ENCODE measurements around the gene ZNF142.

The ZNF142 gene

DNA sequence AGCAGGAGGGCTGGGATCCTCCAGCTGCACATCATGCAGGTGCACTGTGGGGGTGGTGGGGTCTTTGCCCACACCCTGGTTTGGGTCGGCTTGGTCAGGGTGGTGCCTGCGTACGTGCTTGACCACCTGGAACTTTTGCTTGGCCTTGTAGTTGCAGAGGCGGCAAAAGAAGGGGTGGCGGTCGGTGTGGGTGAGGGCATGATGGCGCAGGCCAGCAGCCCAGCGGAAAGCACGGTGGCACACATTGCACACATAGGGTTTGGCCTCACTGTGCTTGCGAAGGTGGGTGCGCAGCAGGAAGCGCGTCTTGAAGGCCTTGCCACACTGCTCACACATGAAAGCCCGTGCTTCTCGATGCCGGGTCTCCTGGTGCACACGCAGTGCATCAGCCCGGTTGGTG lies 21.1 kb downstream of the ZNF142 start:
- TF ChIP-seq, protein P1, sequence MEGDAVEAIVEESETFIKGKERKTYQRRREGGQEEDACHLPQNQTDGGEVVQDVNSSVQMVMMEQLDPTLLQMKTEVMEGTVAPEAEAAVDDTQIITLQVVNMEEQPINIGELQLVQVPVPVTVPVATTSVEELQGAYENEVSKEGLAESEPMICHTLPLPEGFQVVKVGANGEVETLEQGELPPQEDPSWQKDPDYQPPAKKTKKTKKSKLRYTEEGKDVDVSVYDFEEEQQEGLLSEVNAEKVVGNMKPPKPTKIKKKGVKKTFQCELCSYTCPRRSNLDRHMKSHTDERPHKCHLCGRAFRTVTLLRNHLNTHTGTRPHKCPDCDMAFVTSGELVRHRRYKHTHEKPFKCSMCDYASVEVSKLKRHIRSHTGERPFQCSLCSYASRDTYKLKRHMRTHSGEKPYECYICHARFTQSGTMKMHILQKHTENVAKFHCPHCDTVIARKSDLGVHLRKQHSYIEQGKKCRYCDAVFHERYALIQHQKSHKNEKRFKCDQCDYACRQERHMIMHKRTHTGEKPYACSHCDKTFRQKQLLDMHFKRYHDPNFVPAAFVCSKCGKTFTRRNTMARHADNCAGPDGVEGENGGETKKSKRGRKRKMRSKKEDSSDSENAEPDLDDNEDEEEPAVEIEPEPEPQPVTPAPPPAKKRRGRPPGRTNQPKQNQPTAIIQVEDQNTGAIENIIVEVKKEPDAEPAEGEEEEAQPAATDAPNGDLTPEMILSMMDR (IDR thresholded peaks at IDR 0.05; ENCODE audit: low read depth, low read length) = no peak
- no peak overlapping the region for H3K4me3 ChIP-seq (ENCODE audit: low read depth, low read length)

DNA sequence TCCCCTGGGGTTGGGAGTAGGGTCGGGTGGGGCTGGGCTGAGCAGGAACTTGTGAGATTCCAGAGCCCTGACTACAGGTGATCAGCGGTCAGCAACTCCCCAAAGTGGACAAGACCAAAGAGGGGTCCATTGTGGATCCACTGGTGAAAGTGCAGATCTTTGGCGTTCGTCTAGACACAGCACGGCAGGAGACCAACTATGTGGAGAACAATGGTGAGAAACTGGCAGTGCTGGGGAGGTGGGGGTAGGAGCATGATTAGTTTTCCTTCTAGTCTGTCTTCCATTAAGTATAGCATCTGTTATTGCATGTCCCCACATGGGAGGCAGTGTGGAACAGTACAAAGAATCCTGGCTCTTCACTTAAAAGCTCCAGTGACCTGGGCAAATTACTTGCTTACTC lies 23.7 kb downstream of the ZNF142 start:
- H3K4me3 ChIP-seq (ENCODE audit: low read depth, low read length) = no peak overlapping the region
- TF ChIP-seq, protein P1 (IDR thresholded peaks at IDR 0.05; ENCODE audit: low read depth, low read length) = no peak

DNA sequence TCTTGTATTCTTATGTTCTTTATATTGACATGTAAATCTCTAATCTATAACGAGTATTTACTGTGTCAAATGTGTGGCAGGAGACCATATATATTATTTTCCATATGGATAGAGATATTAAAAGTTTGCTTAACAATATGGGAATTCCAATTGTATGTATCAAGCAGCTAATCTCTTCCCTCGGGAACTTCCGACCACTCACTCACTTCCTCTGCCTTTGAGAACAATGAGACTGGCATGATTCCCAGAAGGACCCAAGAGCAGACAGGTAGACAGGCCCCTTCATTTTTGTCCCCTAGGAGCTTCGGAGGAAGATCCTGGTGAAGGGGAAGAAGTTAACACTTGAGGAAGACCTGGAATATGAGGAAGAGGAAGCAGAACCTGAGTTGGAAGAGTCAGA lies 27.6 kb downstream of the ZNF142 start:
- H3K4me3 ChIP-seq (ENCODE audit: low read depth, low read length) = no peak overlapping the region
- TF ChIP-seq, protein P1 (IDR thresholded peaks at IDR 0.05; ENCODE audit: low read depth, low read length) = no peak

DNA sequence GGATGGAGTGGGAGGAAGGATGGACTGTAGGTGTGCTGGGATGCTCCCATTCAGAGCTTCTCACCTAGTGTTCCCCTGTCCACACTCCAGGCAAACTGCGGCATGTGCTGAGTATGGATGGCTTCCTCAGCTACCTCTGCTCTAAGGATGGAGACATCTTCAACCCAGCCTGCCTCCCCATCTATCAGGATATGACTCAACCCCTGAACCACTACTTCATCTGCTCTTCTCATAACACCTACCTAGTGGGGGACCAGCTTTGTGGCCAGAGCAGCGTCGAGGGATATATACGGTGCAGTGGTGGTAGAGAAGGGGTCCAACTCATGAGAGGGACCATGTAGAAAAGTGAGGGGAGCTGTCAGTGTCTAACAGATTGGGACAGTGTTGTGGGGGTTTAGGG lies 31.5 kb downstream of the ZNF142 start:
- no peak overlapping the region for H3K4me3 ChIP-seq (ENCODE audit: low read depth, low read length)
- TF ChIP-seq, protein P1 (IDR thresholded peaks at IDR 0.05; ENCODE audit: low read depth, low read length) = no peak

DNA sequence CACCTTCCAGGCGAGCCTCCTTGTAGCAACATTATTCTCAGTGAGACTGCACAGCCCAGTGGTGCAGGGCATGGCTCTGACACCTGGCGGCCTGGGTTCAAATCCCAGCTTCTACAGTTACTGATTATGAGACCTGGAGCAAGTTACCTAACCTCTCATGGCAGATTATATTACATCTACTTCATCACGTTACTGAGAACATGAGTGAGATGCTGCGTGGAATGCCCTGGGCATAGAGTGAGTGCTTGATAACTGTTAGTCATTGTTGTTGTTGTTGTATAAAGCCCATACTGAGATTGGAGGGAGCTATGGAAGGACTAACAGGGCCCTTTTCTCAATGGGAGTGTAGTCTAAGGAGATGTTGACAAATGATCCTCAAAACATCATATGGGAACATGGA lies 33.1 kb downstream of the ZNF142 start:
- no peak overlapping the region for H3K4me3 ChIP-seq (ENCODE audit: low read depth, low read length)
- TF ChIP-seq, protein P1 (IDR thresholded peaks at IDR 0.05; ENCODE audit: low read depth, low read length) = no peak

DNA sequence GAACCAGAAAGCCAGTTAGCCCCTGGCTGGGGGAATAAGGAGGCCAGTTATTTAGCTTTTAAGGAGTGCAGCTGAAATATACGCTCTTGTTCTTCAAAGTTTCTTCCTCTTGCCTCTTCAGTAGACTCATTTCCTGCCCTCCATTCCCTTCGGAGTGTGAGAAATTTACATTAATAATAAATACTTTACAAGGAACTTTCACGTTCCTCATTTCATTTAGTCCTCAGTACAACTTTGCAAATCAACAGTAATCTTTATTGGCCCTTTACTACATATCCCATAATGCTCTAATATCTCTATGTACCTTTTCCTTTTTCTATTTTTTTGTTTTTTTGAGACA lies 36.1 kb downstream of the ZNF142 start:
- no peak overlapping the region for H3K4me3 ChIP-seq (ENCODE audit: low read depth, low read length)
- TF ChIP-seq, protein P1 (IDR thresholded peaks at IDR 0.05; ENCODE audit: low read depth, low read length) = no peak

DNA sequence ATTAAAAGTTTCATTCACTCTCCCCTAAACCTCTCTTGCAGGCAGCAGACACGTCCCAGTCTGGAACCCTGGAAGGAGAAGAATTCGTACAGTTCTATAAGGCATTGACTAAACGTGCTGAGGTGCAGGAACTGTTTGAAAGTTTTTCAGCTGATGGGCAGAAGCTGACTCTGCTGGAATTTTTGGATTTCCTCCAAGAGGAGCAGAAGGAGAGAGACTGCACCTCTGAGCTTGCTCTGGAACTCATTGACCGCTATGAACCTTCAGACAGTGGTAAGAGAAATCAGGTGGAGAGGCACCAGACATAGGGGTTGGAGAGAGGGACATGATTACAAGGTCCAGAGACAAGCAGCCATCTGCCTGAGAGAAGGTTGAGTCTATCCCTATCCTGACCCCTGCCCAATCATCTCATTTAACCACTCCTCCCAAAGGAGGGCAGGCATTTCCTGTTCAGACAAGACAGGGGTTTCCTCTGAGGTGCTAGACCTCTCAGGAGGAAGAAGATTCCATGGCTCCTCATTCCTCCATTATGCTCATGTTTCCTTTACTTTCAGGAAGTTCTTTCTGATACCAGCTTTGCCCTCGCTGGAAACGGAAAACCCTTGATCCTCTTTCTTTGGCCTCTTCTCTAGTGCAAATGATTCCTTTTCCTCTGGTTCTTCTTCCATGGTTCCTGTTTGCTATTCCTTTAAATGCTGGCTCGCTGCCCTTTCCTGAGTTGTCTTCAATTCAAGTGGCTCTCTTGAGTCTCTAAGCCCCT lies 36.6 kb downstream of the ZNF142 start:
- no peak overlapping the region for H3K4me3 ChIP-seq (ENCODE audit: low read depth, low read length)
- TF ChIP-seq, protein P1 (IDR thresholded peaks at IDR 0.05; ENCODE audit: low read depth, low read length) = no peak

All from WI38 (cell line).